GM23338 (cell line): Measurements from ENCODE around the gene UGT1A1. TPM values are rescaled to one million over a fixed set of nuclear protein-coding genes. Genes with fewer than 3 reads are reported as not detected.

Source experiments
- ATAC-seq: fragments of 200-7000 bp; cut with Tn5 transposase; 3 replicates; pipeline ENCODE4 v1.9.1; 2020
- DNase-seq: peaks from one replicate; pipeline ENCODE4 v3.0.0-alpha.2; 2015; ENCODE audit warnings: low spot score
- H2AFZ ChIP-seq: fragments of 200-600 bp; sonication (generic); 2 replicates; pipeline ENCODE4 v1.8.0; 2016; ENCODE audit warnings: antibody characterized with exemption, mild to moderate bottlenecking, moderate library complexity
- H3F3A ChIP-seq: fragments of 200-600 bp; sonication (generic); replicated peaks from 2 replicates; pipeline ENCODE4 v1.8.0; 2017; ENCODE audit warnings: antibody characterized with exemption, mixed run types, low read depth
- H3K27ac ChIP-seq: fragments of 200-600 bp; sonication (generic); 2 replicates; pipeline ENCODE4 v1.6.1; 2016; ENCODE audit warnings: low read depth
- H3K27me3 ChIP-seq: fragments of 200-600 bp; sonication (generic); 2 replicates; pipeline ENCODE4 v1.8.0; 2016; ENCODE audit warnings: mild to moderate bottlenecking, mixed run types, moderate library complexity; ENCODE audit not compliant: insufficient read depth
- H3K36me3 ChIP-seq: fragments of 200-600 bp; sonication (generic); 2 replicates; pipeline ENCODE4 v1.8.0; 2016; ENCODE audit warnings: mild to moderate bottlenecking; ENCODE audit not compliant: insufficient read depth
- H3K4me1 ChIP-seq: fragments of 200-600 bp; sonication (generic); 2 replicates; pipeline ENCODE4 v1.8.0; 2016; ENCODE audit warnings: mild to moderate bottlenecking, moderate library complexity; ENCODE audit not compliant: insufficient read depth
- H3K4me2 ChIP-seq: fragments of 200-600 bp; sonication (generic); 2 replicates; pipeline ENCODE4 v1.7.1; 2017; ENCODE audit warnings: mixed run types
- H3K4me3 ChIP-seq: fragments of 200-600 bp; sonication (generic); 2 replicates; pipeline ENCODE4 v1.6.1; 2016; ENCODE audit warnings: mixed run types
- H3K79me2 ChIP-seq: fragments of 200-600 bp; sonication (generic); replicated peaks from 2 replicates; pipeline ENCODE4 v1.8.0; 2017; ENCODE audit warnings: mild to moderate bottlenecking; ENCODE audit not compliant: insufficient read depth
- H3K9me2 ChIP-seq: fragments of 200-600 bp; sonication (generic); 2 replicates; pipeline ENCODE4 v1.8.0; 2017; ENCODE audit not compliant: insufficient read depth
- H4K20me1 ChIP-seq: fragments of 200-600 bp; sonication (generic); replicated peaks from 2 replicates; pipeline ENCODE4 v1.8.0; 2017; ENCODE audit warnings: mild to moderate bottlenecking; ENCODE audit not compliant: insufficient read depth
- H3K27ac Mint-ChIP-seq: 2 replicates; pipeline ENCODE4 v1.8.0; 2020; ENCODE audit warnings: inconsistent platforms, mild to moderate bottlenecking, moderate library complexity, mixed read lengths
- H3K27me3 Mint-ChIP-seq: 3 replicates; pipeline ENCODE4 v1.8.0; 2022; ENCODE audit warnings: low read depth, mild to moderate bottlenecking, moderate library complexity, mixed read lengths, inconsistent platforms; ENCODE audit not compliant: insufficient read depth, poor library complexity
- H3K36me3 Mint-ChIP-seq: 3 replicates; pipeline ENCODE4 v1.8.0; 2021; ENCODE audit warnings: low read depth, mild to moderate bottlenecking, inconsistent platforms, moderate library complexity, mixed read lengths
- H3K4me1 Mint-ChIP-seq: 3 replicates; pipeline ENCODE4 v1.8.0; 2020; ENCODE audit warnings: mild to moderate bottlenecking, inconsistent platforms, mixed read lengths
- H3K4me3 Mint-ChIP-seq: 3 replicates; pipeline ENCODE4 v1.8.0; 2021; ENCODE audit warnings: moderate library complexity, mild to moderate bottlenecking, inconsistent platforms, mixed read lengths
- H3K9me3 Mint-ChIP-seq: 3 replicates; pipeline ENCODE4 v1.8.0; 2020; ENCODE audit warnings: moderate library complexity, mild to moderate bottlenecking, inconsistent platforms, mixed read lengths
- CTCF ChIP-seq, 2 experiments: fragments of 200-600 bp in 1 of 2; sonication (generic) in 1 of 2; conservative IDR thresholded peaks; 2 replicates each; pipeline versions ENCODE4 v1.5.1 to v1.6.1; 2016 to 2017; ENCODE audit warnings: antibody characterized with exemption in 2 of 2, low read depth in 2 of 2, mild to moderate bottlenecking in 2 of 2, moderate library complexity in 1 of 2
- EZH2 ChIP-seq: fragments of 200-600 bp; sonication (generic); IDR thresholded peaks from one replicate; pipeline ENCODE4 v1.8.0; 2017; ENCODE audit warnings: antibody characterized with exemption, mild to moderate bottlenecking, low read depth; ENCODE audit not compliant: unreplicated experiment
- JUNB ChIP-seq: IDR thresholded peaks from one replicate; pipeline ENCODE4 v1.6.1; 2016; ENCODE audit warnings: antibody characterized with exemption; ENCODE audit not compliant: unreplicated experiment
- POLR2AphosphoS5 ChIP-seq: IDR thresholded peaks from 2 replicates; pipeline ENCODE4 v1.6.1; 2016; ENCODE audit warnings: antibody characterized with exemption, low read depth
- STAT1 ChIP-seq: IDR thresholded peaks from one replicate; pipeline ENCODE4 v1.6.1; 2016; ENCODE audit warnings: antibody characterized with exemption; ENCODE audit not compliant: unreplicated experiment
- ZNF114 ChIP-seq: fragments of 250-450 bp; sonication (Bioruptor Pico); IDR thresholded peaks from 2 replicates; pipeline ENCODE4 v1.5.0; 2020; ENCODE audit warnings: mild to moderate bottlenecking, moderate library complexity
- ZNF331 ChIP-seq: fragments of 250-450 bp; sonication (Bioruptor Pico); IDR thresholded peaks from 2 replicates; pipeline ENCODE4 v1.5.0; 2020; ENCODE audit warnings: low read depth, mild to moderate bottlenecking, moderate library complexity
- ZNF462 ChIP-seq: fragments of 250-450 bp; sonication (Bioruptor Pico); IDR thresholded peaks from 2 replicates; pipeline ENCODE4 v1.5.0; 2020; ENCODE audit warnings: mild to moderate bottlenecking, moderate library complexity
- polyA plus RNA-seq: library from polyadenylated mRNA; unstranded; fragments of >200 nt; fragmentation: Nextera tagmentation; extraction: Ambion mirVana; gene quantifications from 2 replicates; pipeline ENCODE4 v1.2.1, GENCODE V29; 2016
- total RNA-seq: library from RNA; depleted of rRNA; stranded (reverse); fragments of >200 nt; shearing (Covaris generic); gene quantifications from 2 replicates; pipeline ENCODE4 v1.2.3, GENCODE V29; 2014

Gene UGT1A1
- total and polyA plus RNA-seq, 2 experiments from 2014 or later, result not detected

GRCh38 chr2:233821709-233822100 is 61.6 kb downstream of the UGT1A1 start:
- Histone ChIP-seq H3K4me3 (no peak overlapping the region), H3K4me2 (no peak overlapping the region), H2AFZ (no peak overlapping the region), H4K20me1 (no peaks in the 10 kb centered on the region), H3K27me3 (no peaks in the 10 kb centered on the region), H3K79me2 (no peaks in the 10 kb centered on the region), H3K4me1 (no peaks in the 10 kb centered on the region), H3K9me2 (no peaks in the 10 kb centered on the region), H3K36me3 (no peaks in the 10 kb centered on the region), H3K27ac (no peak overlapping the region), H3F3A (no peaks in the 10 kb centered on the region)
- Mint-ChIP-seq H3K9me3 (peaks cover 3% of the 10 kb centered on the region; the same call in 1 of the 3 replicates), H3K36me3 (no peaks in the 10 kb centered on the region), H3K27me3 (peaks cover 15% of the 10 kb centered on the region), H3K4me3 (no peak overlapping the region), H3K27ac (no peak overlapping the region), H3K4me1 (peaks cover 3% of the 10 kb centered on the region; the same call in 2 of the 3 replicates)
- DNase-seq, result no peak
- TF ChIP-seq ZNF462 (CRISPR knock-in tag), result no peak
- TF ChIP-seq ZNF114, result no peak
- no peak for TF ChIP-seq STAT1
- TF ChIP-seq ZNF331 (CRISPR knock-in tag), result no peak
- no peak for TF ChIP-seq EZH2
- ATAC-seq, result no peak

- no peak for ATAC-seq
- DNase-seq, result no peak
These were observed 62.2 kb downstream of the UGT1A1 start for GRCh38 chr2:233822101-233822771.

More at GRCh38 chr2:233822101-233822771, 62.2 kb downstream of the UGT1A1 start:
- H3K27me3 Mint-ChIP-seq, result peaks cover 13% of the 10 kb centered on the region
- peaks cover 3% of the 10 kb centered on the region; the same call in 2 of the 3 replicates for H3K4me1 Mint-ChIP-seq
- H3K4me3 ChIP-seq, result no peak overlapping the region
- H2AFZ ChIP-seq, result no peak overlapping the region
- no peaks in the 10 kb centered on the region for H3K4me1 ChIP-seq
- no peak overlapping the region for H3K4me2 ChIP-seq
- H3K9me3 Mint-ChIP-seq, result peaks cover 3% of the 10 kb centered on the region; the same call in 1 of the 3 replicates
- no peak overlapping the region for H3K4me3 Mint-ChIP-seq
- H3K27ac Mint-ChIP-seq, result no peak overlapping the region
- TF ChIP-seq POLR2AphosphoS5 (no peak), ZNF114 (no peak), JUNB (no peak), CTCF (conservative IDR thresholded peaks at IDR 0.05; ENCODE audit: low read depth in 2 of 2) (no peak)
- H3K27me3 ChIP-seq, result no peaks in the 10 kb centered on the region
- H3K36me3 ChIP-seq, result no peaks in the 10 kb centered on the region
- no peak overlapping the region for H3K27ac ChIP-seq
- H3K36me3 Mint-ChIP-seq, result no peaks in the 10 kb centered on the region
- no peaks in the 10 kb centered on the region for H3F3A ChIP-seq
- no peaks in the 10 kb centered on the region for H3K79me2 ChIP-seq
- H3K9me2 ChIP-seq, result no peaks in the 10 kb centered on the region
- H4K20me1 ChIP-seq, result no peaks in the 10 kb centered on the region
